GM19455 (cell line): ENCODE results near the gene ZNF611.
"Not testable (repeated sequence)": the region's sequence is repeated elsewhere in the genome, so short reads cannot be mapped to it uniquely, and the experiment has no call there.

Experiments used
- ATAC-seq: cut with Tn5 transposase; IDR thresholded peaks from one replicate; pipeline ENCODE4 v1.9.1; 2021; ENCODE audit not compliant: unreplicated experiment

ZNF611 gene

GRCh38 chr19:52687684-52688083, 47.2 kb downstream of the ZNF611 start:
- no peak for ATAC-seq

DNA sequence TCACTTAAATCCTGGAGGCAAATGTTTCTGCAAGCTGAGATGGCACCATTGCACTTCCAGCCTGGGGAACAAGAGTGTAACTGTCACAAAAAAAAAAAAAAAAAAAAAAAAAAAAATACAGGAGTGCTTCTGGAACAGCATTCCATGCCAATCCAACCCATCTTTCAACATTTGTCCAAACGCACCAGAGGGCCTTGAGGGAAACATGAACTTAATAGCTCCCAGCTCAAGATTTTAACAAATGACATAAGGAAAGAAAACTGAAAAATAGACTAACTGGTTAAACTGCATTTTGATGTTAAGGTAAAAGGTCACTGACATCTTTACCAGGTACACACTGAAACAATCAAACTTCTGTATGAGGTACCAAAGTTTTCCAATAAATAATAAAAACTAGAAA, 49.0 kb downstream of the ZNF611 start:
- ATAC-seq: no peak

DNA sequence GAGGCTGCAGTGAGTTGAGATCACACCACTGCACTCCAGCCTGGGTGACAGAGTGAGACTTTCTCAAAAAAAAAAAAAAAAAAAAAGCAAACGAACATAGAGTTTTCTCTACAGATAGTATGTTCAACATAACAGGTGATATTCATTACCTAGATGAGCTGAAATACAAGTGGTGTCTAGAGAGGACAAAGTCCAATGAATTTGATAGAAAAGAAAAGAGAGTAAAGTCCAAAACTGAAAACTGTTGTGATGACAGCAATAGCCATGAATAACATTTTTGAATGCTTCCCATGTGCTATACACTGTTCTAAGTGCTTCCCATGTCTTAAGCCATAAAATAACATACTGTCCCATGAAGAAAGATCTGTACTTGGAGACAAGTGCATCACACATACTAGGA, 53.6 kb downstream of the ZNF611 start:
- not testable (repeated sequence) for ATAC-seq

DNA sequence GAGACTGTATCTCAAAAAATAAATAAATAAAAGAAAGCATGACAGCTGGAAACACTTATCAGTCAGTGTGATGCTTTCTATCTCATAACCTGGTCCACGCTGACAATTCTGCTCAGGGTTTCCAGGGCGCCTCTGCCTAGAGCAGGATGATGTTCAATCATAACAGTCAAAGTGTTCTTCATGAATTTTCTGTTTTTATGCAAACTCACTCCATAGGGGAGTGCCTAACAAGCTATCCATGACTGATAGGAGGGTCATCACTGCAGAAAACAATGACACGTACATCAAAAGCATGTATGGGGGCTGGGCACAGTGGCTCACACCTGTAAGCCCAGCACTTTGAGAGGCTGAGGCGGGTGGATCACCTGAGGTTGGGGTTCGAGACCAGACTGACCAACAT, 55.2 kb downstream of the ZNF611 start:
- no peak for ATAC-seq

- ATAC-seq: not testable (repeated sequence)
Observed at GRCh38 chr19:52675239-52675638, 59.6 kb downstream of the ZNF611 start.

GRCh38 chr19:52673014-52673413, 61.8 kb downstream of the ZNF611 start:
- ATAC-seq: no peak

GRCh38 chr19:52670046-52670445, 64.8 kb downstream of the ZNF611 start:
- no peak for ATAC-seq

DNA sequence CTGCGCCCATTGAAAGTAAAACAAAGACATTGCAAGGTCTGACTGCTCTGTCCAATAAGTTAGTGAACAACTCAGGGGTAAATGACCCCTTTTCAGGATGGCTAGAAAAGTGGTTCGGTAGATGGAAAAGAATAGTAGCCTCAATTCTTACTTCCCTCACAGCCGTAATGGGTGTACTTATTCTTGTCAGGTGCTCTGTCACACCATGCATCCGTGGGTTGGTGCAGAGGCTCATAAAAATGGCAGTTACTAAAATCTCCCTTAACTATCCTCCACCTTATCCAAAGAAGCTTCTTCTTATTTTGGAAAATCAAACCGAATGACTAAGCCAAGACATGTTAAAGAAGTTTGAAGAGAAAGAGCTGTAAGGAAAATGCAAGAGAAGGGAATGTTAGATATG, 65.3 kb downstream of the ZNF611 start:
- ATAC-seq: no peak

DNA sequence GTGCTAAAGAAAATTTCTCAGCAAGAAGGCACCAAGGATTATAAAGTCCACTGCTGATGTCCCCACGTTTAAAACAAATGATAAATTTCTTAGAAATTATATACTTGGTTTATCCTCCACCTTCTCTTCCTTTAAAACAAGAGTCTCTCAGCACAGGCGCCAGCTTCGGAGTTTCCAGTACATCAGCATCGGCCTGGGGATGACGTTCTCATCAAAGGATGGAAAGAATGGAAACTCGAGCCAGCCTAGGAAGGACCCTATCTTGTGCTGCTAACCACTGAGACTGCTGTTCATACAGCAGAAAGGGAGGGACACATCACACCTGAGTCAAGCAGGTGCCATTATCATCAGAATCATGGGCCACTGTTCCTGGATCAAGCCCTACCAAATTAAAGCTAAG, 66.9 kb downstream of the ZNF611 start:
- no peak for ATAC-seq

DNA sequence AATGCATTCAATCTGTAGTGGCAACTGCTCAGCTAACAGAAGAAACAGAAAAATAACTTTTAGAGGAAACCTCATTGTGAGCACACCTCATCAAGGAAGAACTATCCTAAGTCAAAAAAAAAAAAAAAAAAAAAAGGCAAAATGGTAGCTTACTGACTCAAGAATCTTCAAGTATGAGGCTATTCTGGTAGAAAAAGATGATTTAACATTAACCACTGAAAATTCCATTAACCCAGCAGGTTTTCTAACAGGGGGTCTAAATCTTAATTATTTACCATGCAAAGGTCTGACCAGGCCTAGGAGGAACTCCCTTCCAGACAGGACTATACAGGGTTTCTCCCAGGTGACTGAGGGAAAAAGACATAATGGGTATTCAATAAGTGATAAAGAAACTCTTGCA, 68.3 kb downstream of the ZNF611 start:
- ATAC-seq: no peak

DNA sequence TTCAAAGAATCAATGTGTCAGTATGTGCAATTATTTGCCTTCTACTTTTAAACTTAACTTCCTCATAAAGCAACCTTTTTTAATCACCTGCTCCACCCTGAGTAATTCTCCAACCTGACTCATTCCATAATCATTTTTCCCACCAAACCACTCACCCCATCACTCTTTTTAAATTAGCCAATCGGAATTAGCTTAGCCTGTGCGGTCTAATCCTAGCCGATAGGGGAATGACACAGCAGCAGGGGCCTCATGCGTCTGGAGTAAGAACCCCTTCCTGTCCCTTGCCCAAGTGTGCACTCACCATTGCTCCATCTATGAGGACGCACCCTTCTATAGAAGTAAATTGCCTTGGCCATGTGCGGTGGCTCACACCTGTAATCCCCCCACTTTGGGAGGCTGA, 69.3 kb downstream of the ZNF611 start:
- ATAC-seq: no peak

GRCh38 chr19:52665027-52665426, 69.8 kb downstream of the ZNF611 start:
- no peak for ATAC-seq

- ATAC-seq: no peak
Observed at GRCh38 chr19:52664461-52664860, 70.4 kb downstream of the ZNF611 start.

- no peak for ATAC-seq
Observed at GRCh38 chr19:52662631-52663030, 72.2 kb downstream of the ZNF611 start.

DNA sequence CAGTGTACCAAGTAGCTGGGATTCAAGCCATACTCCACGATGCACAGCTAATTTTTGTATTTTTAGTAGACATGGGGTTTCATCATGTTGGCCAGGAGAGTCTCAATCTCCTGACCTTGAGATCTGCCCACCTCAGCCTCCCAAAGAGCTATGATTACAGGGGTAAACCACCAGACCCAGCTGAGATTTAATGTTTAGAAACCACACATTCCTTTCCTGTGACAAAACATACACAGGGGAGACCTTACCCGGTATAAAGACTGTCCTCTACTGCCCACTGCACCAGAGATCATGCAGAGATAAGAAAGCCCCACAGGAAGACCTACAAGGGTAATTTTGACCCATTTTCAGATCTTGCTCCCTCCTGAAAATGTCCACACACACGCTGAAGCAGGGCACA, 73.9 kb downstream of the ZNF611 start:
- ATAC-seq: no peak

GRCh38 chr19:52659013-52659412, 75.8 kb downstream of the ZNF611 start:
- ATAC-seq: no peak

DNA sequence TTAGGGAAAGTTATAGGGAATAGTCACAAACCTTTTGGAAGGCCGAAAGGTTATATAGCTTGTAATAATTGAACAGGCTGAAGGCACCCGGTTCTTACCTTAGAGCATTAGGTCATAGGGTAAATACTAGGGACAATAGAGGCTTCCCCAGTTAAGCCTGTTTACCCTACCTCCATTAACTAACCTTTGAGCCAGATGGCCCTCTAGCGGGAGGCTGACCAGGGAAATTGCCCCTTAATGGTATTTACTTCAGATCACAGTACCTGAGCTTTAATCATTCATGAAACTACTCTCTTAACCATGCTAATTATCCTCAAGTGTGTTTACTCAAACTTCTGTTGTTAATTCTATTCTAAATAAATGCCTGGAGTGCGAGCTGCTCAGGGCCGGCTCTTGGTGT, 76.2 kb downstream of the ZNF611 start:
- no peak for ATAC-seq

DNA sequence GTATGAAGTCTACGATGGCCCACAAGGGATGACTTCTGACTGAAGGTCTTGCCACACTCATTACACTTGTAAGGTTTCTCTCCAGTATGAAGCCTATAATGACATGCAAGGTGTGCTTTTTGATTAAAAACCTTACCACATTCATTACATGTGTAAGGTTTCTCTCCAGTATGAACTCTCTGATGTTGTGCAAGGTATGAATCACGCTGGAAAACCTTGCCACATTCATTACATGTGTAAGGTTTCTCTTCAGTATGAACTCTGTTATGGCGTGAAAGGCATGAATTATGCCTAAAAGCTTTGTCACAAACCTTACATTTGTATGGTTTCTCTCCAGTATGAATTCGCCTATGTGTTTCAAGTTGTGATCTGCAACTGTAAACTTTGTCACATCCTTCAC, 81.7 kb downstream of the ZNF611 start:
- ATAC-seq: no peak
